PC-9 (cell line): ENCODE data around the gene DYNLT2B.
"Not testable (repeated sequence)": the region's sequence is repeated elsewhere in the genome, so short reads cannot be mapped to it uniquely, and the experiment has no call there.

Source experiments
- EZH2 ChIP-seq: fragments of 200-600 bp; sonication (generic); IDR thresholded peaks from 2 replicates; pipeline ENCODE4 v1.8.0; 2017; ENCODE audit warnings: antibody characterized with exemption, low read depth
- TF ChIP-seq, protein P1 (sequence below): fragments of 200-600 bp; sonication (generic); conservative IDR thresholded peaks from 2 replicates; pipeline ENCODE4 v1.6.1; 2017; ENCODE audit warnings: mixed run types, antibody characterized with exemption, mild to moderate bottlenecking, moderate library complexity

DNA sequence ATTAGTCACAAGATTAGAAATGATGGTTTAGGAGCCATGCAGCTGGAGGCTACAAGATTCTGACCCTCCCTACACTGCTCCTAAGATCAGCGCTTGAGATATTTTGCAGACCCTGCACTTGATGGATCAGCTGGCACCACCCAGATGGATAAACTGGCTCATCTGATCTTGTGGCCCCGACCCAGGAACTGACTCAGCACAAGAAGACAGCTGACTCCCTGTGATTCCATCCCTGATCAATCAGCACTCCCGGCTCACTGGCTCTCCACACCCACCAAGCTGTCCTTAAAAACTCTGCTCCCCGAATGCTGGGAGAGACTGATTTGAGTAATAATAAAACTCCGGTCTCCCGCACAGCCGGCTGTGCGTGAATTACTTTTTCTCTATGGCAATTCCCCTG lies 15.1 kb downstream of the DYNLT2B start:
- TF ChIP-seq, protein P1, sequence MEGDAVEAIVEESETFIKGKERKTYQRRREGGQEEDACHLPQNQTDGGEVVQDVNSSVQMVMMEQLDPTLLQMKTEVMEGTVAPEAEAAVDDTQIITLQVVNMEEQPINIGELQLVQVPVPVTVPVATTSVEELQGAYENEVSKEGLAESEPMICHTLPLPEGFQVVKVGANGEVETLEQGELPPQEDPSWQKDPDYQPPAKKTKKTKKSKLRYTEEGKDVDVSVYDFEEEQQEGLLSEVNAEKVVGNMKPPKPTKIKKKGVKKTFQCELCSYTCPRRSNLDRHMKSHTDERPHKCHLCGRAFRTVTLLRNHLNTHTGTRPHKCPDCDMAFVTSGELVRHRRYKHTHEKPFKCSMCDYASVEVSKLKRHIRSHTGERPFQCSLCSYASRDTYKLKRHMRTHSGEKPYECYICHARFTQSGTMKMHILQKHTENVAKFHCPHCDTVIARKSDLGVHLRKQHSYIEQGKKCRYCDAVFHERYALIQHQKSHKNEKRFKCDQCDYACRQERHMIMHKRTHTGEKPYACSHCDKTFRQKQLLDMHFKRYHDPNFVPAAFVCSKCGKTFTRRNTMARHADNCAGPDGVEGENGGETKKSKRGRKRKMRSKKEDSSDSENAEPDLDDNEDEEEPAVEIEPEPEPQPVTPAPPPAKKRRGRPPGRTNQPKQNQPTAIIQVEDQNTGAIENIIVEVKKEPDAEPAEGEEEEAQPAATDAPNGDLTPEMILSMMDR, result not testable (repeated sequence)
- not testable (repeated sequence) for TF ChIP-seq EZH2
